ENCODE measurements around the gene ASS1. TPM values are rescaled to one million over a fixed set of nuclear protein-coding genes. Genes with fewer than 3 reads are reported as not detected.
"Not testable (repeated sequence)": the region's sequence is repeated elsewhere in the genome, so short reads cannot be mapped to it uniquely, and the experiment has no call there.

ASS1 gene
- total RNA-seq, 1 experiment from 2014 or later: 299 TPM

- intact Hi-C loops (cut with micrococcal nuclease): no loop called here
- POLR2A ChIA-PET: no interaction called here
- H3K27me3 Mint-ChIP-seq (ENCODE audit: insufficient read depth, unreplicated experiment): no peaks in the 10 kb centered on the region
- peaks cover 7% of the 10 kb centered on the region for H3K9me3 Mint-ChIP-seq (ENCODE audit: unreplicated experiment)
- peaks cover 8% of the 10 kb centered on the region for H3K4me1 Mint-ChIP-seq (ENCODE audit: insufficient read depth, unreplicated experiment)
- no TSS peak for BruUV-seq (replicated peaks)
- no peak for TF ChIP-seq CTCF (IDR thresholded peaks at IDR 0.05; ENCODE audit: unreplicated experiment)
- no peak overlapping the region for H3K27ac Mint-ChIP-seq (ENCODE audit: low read depth, unreplicated experiment)
- CTCF ChIA-PET: interaction anchor here (0.9 kb wide), 1 partner anchor 27 kb away, joined by 3 read pairs; no protein-coding TSS in a partner anchor
- H3K4me3 Mint-ChIP-seq (ENCODE audit: unreplicated experiment): no peak overlapping the region
- peaks cover 5% of the 10 kb centered on the region for H3K36me3 Mint-ChIP-seq (ENCODE audit: insufficient read depth, unreplicated experiment)
- no peak for DNase-seq (ENCODE audit: unreplicated experiment)
Measured at GRCh38 chr9:130433947-130434262, 10.9 kb upstream of the ASS1 start.

GRCh38 chr9:130434656-130435055, 10.1 kb upstream of the ASS1 start:
- DNase-seq (ENCODE audit: unreplicated experiment); intact Hi-C loops (cut with micrococcal nuclease); H3K27me3 Mint-ChIP-seq (ENCODE audit: insufficient read depth, unreplicated experiment); H3K27ac Mint-ChIP-seq (ENCODE audit: low read depth, unreplicated experiment); POLR2A ChIA-PET; H3K9me3 Mint-ChIP-seq (ENCODE audit: unreplicated experiment); H3K36me3 Mint-ChIP-seq (ENCODE audit: insufficient read depth, unreplicated experiment); BruUV-seq (replicated peaks); H3K4me1 Mint-ChIP-seq (ENCODE audit: insufficient read depth, unreplicated experiment); H3K4me3 Mint-ChIP-seq (ENCODE audit: unreplicated experiment): not testable (repeated sequence)
- CTCF ChIA-PET: interaction anchor here (0.6 to 0.9 kb wide), 3 partner anchors 9 to 46 kb away, joined by 3 to 4 read pairs (median 3); no protein-coding TSS in a partner anchor

- TF ChIP-seq CTCF (IDR thresholded peaks at IDR 0.05; ENCODE audit: unreplicated experiment): no peak
- Mint-ChIP-seq H3K27ac (ENCODE audit: low read depth, unreplicated experiment) (no peak overlapping the region), H3K9me3 (ENCODE audit: unreplicated experiment) (peaks cover 5% of the 10 kb centered on the region), H3K36me3 (ENCODE audit: insufficient read depth, unreplicated experiment) (peaks cover 5% of the 10 kb centered on the region), H3K4me3 (ENCODE audit: unreplicated experiment) (no peak overlapping the region), H3K4me1 (ENCODE audit: insufficient read depth, unreplicated experiment) (peaks cover 6% of the 10 kb centered on the region), H3K27me3 (ENCODE audit: insufficient read depth, unreplicated experiment) (no peaks in the 10 kb centered on the region)
- POLR2A ChIA-PET: interaction anchor here (1.0 kb wide), 1 partner anchor 10 kb away, joined by 7 read pairs; no protein-coding TSS in a partner anchor
- no TSS peak for BruUV-seq (replicated peaks)
- no peak for DNase-seq (ENCODE audit: unreplicated experiment)
- CTCF ChIA-PET: interaction anchor here (0.7 to 1.0 kb wide), 4 partner anchors 10 to 913 kb away, joined by 3 read pairs; no protein-coding TSS in a partner anchor
- intact Hi-C loops (cut with micrococcal nuclease): no loop called here
Measured at GRCh38 chr9:130437011-130437789, 7.6 kb upstream of the ASS1 start.

- no peak overlapping the region for H3K4me3 Mint-ChIP-seq (ENCODE audit: unreplicated experiment)
- TF ChIP-seq CTCF (IDR thresholded peaks at IDR 0.05; ENCODE audit: unreplicated experiment): no peak
- H3K9me3 Mint-ChIP-seq (ENCODE audit: unreplicated experiment): peaks cover 8% of the 10 kb centered on the region
- no peak for DNase-seq (ENCODE audit: unreplicated experiment)
- H3K27me3 Mint-ChIP-seq (ENCODE audit: insufficient read depth, unreplicated experiment): no peaks in the 10 kb centered on the region
- intact Hi-C loops (cut with micrococcal nuclease): no loop called here
- H3K27ac Mint-ChIP-seq (ENCODE audit: low read depth, unreplicated experiment): no peak overlapping the region
- H3K36me3 Mint-ChIP-seq (ENCODE audit: insufficient read depth, unreplicated experiment): peaks cover 5% of the 10 kb centered on the region
- ChIA-PET CTCF (no interaction called here), POLR2A (interaction anchor here (0.6 to 1.3 kb wide), 2 partner anchors 8 to 12 kb away, joined by 3 read pairs; no protein-coding TSS in a partner anchor)
- no TSS peak for BruUV-seq (replicated peaks)
- H3K4me1 Mint-ChIP-seq (ENCODE audit: insufficient read depth, unreplicated experiment): no peaks in the 10 kb centered on the region
Measured at GRCh38 chr9:130438382-130438981, 6.3 kb upstream of the ASS1 start.

Measured in MCF 10A (cell line).